HL-60/S4 treated with phorbol 12-myristate 13-acetate at 8.2 ng/mL for 4 days and 3 days (cell line): Measurements from ENCODE around the gene PRPF40A.

Experiments used
- in situ Hi-C: fragments of 300-500 bp; cut with MboI; formaldehyde crosslinking; loops from 2 replicates; pipeline ENCODE4 v1.15.0; 2022; ENCODE audit warnings: low sequenced_read_pairs

PRPF40A gene

DNA sequence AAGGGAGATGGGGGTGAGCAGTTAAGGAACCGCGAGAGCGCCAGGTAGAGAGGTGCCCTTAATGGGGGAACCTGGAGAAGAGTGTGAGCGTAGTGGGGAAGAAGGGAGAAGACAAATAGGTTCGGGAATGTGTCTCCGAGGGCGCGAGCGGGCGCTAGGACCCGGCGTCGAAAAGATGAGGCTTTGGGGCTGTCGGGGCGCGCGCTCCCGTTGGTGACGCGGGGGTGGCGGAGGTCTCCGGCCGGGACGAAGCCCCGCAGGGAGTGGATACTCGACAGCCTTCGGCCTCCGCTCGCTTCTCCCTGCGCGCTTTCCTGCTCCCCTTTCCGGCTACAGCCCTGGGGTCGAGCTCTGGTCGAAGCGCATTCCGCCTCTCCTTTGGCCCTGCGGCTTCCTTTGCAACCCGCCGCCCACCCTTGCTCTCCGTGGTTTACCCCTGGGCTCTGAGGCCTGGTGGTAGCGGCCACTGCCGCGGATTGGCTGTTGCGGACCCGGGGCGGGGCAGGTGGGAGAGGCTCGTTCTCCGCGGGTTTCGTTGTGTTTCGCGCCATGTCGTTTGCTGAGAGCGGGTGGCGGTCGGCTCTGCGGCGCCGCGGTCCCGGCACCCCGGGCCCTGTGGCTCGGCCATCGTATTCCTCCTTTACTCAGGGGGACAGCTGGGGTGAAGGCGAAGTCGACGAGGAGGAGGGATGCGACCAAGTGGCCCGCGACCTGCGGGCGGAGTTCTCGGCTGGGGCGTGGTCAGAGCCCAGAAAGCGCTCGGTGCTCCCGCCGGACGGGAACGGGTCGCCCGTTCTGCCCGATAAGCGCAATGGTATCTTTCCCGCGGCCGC lies 1.0 kb upstream of the PRPF40A start, which contains the start of gene ARL6IP6:
TSS of gene ARL6IP6 (plus strand) at position 545 of the 833 bp plus-strand sequence. CDS start at position 550, 5 bp downstream.
- in situ Hi-C loops = no loop called here

DNA sequence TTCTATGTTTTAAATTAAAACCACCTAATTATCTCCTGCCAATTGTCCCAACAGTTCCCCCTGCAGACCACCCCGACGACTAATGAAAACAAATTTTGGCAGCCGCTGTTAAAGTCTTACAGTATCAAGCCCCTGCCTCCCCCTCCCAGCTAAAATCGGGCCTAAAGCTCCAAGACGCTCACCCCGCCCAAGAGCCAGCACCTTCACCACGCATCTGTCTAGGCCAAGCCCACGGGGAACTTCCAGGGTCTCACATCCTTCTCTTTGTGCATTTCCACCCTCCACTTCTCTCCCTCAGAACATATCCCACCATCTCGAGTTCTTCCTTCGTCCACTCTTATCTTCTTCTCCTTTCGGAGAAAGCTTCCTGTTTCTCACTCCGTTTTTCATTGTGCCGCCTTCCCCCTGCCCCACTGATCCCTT lies 445 bp downstream of the PRPF40A start:
- in situ Hi-C loops = no loop called here

DNA sequence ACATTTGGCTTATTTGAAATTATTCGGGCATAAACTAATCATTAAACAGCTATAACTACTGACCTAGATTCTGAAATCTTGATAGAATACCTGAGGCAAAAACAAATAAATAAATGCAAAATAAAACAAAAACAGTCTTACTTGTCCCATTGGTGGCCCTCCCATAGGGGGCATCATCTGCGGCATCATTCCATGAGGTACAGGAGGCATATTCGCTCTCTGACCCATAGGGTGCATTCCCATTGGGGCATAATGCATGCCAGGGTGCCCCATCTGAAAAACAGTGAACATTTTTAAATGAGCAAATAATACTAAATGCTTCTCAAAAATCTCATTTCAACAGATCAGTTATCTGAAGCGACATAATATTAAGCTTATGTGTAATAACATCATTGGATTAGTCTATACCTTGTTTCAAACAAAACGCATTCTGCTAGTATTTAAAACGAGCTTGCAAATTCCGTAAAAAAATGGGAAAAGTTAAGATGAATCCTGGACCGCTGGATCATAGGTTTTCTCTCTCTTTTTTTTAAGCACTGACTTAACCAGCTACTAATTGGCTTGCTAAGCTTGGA lies 1.3 kb downstream of the PRPF40A start:
- in situ Hi-C loops = no loop called here

DNA sequence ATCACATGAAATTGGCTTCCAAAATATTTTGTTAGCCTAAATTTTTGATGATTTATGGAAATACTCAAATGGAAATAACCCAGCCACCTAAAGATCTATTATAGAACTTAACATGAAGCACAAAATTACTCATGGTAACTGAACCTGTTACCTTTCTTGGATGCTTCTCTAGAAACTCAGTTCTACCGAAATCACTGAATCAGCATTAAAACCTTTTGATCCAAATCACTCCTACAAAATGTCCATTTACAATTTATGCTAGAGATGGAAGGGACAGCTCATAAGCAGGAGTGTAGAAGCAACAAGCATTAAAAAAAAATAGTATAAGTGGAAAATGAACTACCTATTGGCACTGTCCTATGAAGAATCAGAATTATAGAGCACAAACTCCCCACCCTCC lies 2.1 kb downstream of the PRPF40A start:
- in situ Hi-C loops = no loop called here

DNA sequence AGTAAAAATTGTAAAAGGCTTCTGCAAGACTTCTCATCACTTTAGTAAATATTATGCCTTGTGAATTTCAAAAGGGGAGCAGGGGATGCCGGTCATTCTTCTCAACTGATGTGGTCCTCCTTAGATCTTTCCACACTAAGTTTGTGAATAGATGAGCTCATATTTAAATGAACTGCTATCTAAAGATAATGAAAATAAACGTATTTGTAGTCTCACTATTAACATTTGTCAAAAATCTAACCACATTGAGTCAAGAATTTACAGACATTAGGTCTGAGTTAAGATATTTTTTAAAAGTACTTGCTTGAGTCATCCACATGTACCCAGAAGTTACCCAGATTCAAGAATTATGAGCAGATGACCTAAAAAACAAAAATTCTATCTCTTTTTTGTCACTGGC lies 6.5 kb downstream of the PRPF40A start:
- in situ Hi-C loops = no loop called here

DNA sequence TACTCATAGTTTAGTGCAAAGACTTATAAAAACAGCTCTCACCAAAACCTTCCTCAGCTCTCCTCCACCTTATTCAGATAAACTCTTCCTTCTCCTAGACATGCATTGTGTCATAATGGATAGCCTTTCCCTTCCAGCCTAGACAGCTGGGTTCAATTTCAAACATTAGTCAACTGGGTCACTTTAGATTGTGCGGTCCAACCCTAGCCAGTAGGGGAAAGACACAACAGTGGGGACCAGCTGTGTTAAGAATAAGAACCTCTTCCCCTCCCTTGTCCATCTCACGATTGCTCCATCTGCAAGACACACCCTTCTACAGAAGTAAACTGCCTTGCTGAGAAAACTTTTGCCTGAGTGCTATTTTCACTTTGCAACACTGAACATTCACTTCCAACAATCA lies 8.5 kb downstream of the PRPF40A start:
- in situ Hi-C loops = no loop called here

DNA sequence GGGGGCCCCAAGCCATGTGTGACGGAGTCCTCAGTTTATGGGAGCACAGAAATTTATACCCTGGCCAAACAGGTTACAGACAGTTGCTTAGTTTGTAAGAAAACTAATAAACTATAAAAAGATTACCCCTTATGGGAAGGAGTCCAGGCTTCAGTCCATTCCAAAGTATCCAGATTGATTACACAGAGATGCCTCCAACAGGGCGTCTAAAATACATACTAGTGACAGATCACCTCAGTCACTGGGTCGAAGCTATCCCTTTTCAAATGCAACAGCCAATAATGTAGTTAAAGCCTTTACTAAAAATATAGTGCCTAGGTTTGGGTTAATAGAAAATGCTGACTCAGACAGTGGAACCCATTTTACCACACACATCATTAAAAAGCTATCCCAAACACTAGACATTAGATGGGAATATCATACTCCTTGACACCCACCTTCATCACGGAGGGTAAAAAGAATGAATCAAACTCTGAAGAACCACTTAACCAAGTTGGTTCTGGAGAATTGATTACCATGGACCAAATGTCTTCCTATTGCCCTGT lies 10.7 kb downstream of the PRPF40A start:
- in situ Hi-C loops = no loop called here

DNA sequence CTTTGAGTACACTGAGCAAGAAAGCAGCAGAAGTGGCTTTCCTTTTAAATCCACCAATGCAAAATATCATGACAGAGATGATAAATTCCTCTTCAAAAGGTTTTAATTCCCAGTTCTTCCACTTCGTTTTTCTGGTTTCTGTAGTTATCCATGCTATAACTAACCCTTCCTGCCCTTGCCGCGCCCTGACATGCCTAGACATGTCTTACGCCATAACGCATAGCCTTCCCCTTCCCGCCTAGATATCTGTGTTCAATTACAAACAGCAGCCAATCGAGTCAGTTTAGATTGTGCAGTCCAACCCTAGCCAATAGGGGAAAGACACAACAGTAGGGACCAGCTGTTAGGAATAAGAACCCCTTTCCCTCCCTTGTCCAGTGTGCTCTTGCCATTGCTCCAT lies 16.1 kb downstream of the PRPF40A start:
- in situ Hi-C loops = no loop called here

DNA sequence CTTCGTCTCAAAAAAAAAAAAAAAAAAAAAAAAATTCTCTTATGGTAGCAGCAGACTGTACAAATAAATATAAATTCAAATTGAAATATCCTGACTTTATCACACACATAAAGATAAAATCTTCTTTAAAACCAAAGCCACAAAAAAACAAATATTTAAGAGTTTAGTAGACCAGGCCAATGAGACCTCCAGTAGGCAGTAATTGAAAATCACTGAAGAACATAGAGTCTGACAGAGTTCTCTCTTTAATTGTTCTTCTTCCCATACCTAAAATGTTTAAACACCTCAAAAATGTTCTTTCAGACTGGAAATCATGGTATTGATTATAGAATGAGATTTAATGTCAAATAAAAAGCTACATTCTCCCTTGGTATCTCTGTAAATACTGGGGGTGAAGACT lies 20.8 kb downstream of the PRPF40A start:
- in situ Hi-C loops = no loop called here

DNA sequence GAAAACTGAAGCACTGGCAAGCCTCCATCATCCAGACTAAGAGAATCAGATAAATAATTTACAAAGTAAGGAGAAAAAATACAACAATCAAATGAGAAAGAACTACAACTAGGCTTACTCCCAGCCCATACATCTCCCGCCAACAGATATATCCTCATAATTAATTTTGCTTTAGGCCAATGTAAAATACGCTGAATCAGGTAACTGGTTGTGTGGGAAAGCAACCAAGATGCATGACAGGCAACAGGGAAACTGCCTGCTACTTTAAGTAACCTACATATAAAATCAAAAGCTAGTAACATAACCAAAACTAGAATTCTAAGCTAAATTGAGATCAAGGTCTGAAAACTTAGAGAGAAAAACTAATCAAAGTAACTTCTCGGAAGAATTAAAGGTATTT lies 21.5 kb downstream of the PRPF40A start:
- in situ Hi-C loops = no loop called here

DNA sequence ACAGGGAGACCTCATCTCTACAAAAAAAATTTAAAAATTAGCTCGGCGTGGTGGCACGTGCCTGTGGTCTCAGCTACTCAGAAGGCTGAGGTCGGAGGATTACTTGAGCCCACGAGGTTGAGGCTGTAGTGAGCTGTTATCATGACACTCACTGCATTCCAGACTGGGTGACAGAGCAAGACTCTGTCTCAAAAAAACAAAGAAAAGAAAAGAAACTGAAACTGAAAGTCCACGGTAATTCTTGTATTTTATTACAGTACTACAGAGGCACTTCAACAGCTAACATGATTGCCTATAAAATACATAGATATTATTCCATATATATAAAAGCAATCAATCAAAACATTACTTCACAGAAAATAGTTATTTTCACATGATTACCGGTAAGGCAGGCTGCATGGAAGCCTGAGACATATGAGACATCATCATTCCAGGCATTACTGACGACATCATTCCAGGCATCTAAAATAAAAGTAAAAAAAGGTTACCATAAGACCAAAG lies 23.1 kb downstream of the PRPF40A start:
- in situ Hi-C loops = no loop called here

DNA sequence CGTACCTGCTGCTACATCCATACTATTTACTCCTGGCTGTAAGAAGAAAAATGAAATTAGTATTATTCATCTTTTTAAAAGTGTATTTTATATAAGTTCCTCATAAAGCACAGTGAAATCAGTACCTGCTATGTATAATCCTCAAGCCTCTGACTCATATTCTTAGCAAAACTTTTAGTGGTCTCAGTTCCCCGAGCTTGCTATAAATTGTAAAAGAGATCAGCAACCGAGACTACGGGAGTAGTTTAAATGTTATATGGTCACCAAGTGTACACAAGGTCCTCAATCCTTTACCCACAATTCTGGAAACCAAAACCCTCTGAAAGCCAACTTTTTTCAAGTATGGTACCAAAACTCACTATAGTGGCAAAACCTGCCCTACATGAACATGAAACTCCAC lies 24.2 kb downstream of the PRPF40A start:
- in situ Hi-C loops = no loop called here

DNA sequence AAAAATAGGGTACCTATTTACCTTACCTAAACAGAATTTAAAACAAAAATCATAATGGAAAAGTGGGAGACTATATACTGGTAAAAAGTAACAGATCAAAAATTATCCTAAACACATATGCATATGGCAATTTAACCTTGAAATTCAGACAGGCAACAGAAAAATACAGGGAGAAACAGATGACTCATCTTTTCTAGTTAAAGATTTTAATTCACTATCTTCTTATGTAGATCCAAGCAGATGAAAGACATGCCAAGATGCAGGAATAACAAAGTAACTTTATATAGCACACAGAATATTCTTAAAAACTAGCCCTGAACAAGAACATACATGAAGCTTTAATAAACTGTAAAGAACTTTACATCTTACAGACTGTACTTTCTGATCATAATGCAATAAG lies 30.9 kb downstream of the PRPF40A start:
- in situ Hi-C loops = no loop called here

DNA sequence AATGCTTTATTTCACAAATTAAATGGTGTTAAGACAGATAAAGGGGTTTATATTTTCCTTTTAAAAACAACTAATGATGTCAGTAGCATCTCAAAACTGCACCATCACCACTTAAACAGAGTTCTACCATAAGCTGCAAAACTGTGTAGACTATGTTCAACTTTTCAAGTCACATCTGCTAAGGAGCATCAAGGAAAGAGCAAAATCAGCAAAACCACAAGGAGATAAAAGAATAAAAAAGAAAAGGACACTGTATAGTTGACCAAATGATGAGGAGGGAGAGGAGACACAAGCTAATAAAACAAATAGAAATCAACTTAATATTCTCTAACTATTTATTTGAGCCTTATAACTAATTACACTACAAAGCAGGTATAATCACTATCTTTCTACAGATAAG lies 33.9 kb downstream of the PRPF40A start:
- in situ Hi-C loops = no loop called here

DNA sequence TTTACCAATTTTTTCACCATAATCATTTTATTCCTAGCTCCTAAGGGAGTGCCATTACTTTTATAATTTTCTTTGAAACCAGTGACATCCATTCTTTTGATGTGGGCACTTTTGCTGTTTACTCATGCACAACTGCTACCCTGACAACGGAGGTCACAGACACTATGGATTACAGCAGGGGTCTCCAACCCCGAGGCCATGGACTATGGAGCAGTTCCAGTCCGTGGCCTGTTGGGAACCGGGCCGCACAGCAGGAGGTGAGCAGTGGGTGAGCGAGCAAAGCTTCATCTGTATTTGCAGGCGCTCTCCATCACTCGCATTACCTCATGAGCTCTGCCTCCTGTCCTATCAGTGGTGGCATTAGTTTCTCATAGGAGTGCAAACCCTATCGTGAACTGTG lies 34.6 kb downstream of the PRPF40A start:
- in situ Hi-C loops = no loop called here

DNA sequence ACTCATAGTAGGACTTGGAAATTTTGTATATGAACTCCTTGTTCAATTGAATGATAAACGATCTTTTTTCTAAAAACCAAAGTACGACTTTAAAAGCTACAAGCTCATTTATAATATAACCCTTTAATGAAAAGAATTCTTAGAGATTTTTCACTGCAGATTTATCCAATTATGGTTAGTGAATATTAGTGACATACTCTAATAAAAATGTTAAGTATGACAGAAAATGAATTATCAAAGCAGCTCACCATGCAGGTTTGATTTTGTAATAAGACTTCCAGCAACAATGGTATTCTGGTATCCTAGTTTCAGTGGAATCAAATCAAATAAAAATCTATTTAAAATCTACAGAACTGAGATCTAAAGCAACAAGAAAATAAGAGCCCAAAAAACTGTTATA lies 38.5 kb downstream of the PRPF40A start:
- in situ Hi-C loops = no loop called here

DNA sequence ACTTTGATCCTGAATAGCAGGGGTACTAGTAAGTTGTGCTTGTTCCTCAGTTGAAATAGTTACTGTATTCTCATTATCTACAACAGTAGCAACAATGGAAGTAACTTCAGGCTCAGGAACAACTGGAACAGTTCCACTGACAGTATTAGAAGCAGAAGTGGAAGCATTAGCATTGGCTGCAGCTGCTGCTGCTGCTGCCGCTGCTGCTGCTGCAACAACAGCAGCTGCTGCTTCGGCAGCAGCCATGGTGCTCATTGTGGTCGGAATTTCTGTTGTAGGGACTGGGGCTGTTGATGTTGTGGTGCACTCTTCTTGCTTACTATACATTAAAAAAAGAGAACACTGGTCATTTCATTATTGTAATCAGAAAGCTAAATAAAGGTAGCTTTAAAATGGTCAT lies 40.8 kb downstream of the PRPF40A start:
- in situ Hi-C loops = no loop called here

DNA sequence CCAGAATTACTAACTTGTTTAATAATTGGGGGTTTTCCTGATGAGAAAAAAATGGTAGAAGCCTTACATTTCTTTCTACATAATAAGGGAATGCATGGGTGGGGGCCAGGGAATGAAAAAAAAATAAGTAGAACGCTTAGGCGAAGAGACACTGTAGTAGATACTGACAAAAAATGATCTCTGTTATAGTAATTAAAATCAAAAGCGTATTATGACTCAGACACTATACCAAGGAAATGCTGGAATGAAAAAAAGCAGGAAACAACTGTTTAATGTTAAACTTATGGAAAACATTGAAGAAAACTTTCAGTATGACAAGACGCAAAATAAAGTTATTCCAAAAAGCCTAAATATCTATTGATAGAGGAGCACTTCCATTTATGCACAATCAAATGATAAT lies 42.9 kb downstream of the PRPF40A start:
- in situ Hi-C loops = loop anchor here (25.0 kb wide), 1 partner anchor 1212 kb away; no protein-coding TSS in a partner anchor

DNA sequence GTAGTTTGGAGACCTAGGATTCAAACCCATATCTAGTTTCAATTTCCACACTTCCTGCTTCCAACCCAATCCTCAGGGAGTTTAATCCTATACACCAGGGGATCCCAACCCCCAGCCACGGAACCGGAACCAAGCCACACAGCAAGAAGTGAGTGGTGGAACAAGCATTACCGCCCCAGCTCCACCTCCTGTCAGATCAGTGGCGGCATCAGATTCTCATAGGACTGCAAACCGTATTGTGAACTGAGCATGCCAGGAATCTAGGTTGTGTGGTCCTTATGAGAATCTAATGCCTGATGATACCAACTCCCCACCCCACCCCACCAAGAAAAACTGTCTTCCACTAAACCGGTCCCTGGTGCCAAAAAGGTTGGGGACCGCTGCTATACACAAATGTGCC lies 52.5 kb downstream of the PRPF40A start:
- in situ Hi-C loops = loop anchor here (25.0 kb wide), 1 partner anchor 1202 kb away; no protein-coding TSS in a partner anchor

DNA sequence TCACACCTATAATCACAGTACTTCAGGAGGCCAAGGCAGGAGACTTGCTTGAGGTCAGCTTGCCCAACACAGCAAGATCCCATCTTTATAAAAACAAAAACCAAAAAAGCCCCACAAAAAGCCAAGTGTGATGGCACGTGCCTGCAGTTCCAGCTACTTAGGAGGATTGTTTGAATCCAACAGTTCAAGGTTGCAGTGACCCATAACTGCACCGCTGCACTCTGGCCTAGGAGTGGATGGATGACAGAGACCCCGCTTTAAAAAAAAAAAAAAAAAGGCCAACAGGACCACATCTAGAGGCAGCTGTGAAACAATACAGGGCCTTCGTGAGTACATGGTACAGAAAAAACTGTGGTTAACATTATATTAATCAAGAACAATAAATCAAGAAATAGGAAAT lies 56.2 kb downstream of the PRPF40A start:
- in situ Hi-C loops = loop anchor here (25.0 kb wide), 1 partner anchor 1199 kb away; no protein-coding TSS in a partner anchor

DNA sequence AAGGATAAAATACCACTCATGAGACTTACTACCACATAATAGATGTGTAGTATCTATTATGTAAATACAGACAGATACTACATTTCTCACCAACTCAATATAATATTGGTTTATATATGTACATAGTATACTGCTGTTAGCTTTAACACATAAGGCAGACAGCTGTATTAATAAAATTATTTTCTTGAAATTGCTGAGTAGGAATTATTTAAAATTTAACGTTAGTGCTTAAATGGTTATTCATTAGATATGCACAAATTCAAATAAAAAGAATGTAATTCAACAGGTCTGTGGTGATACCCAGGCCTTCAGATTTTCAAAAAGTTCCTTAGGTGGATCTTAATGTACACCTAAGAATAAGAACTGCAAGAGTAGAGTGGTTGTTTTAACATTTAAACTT lies 59.0 kb downstream of the PRPF40A start:
- in situ Hi-C loops = loop anchor here (25.0 kb wide), 1 partner anchor 1196 kb away; no protein-coding TSS in a partner anchor

DNA sequence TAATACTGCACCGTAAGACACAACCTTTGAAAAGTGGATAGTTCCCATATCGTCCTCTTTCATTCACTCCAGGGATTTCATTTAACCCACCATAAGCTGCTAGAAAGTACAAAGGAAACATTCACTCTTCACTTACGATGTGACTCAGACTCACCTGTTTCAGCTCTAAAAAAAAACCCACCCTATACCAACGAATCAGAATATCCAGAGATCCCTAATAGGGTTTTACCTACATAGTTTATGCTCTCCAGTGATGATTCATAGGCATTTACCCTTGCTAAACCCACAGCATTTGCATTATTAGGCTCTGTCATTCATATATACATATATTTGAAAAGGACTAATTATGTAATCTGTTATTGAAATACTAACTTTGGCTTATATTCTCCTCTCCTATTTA lies 60.2 kb downstream of the PRPF40A start:
- in situ Hi-C loops = loop anchor here (25.0 kb wide), 1 partner anchor 1195 kb away; no protein-coding TSS in a partner anchor
